Cardiac muscle cell (in vitro differentiated cells and primary cell): ENCODE results near the gene RPL41. TPM values are rescaled to one million over a fixed set of nuclear protein-coding genes. Genes with fewer than 3 reads are reported as not detected.
A peak's percentile ranks its signal among the peaks of the same experiment; 100 is the strongest.

Experiments
- DNase-seq, 2 donors: peaks; one replicate each; pipeline versions ENCODE4 v3.0.0 to v3.0.0-alpha.2; 2010 to 2017; ENCODE audit warnings: low read depth in 1 of 2, low spot score in 1 of 2
- H3K27ac ChIP-seq: fragments of 200-600 bp; sonication (generic); 2 replicates; pipeline ENCODE4 v1.5.1; 2016
- H3K27me3 ChIP-seq: fragments of 200-600 bp; sonication (generic); 2 replicates; pipeline ENCODE4 v1.6.0; 2016; ENCODE audit warnings: control low read depth
- H3K36me3 ChIP-seq: fragments of 200-600 bp; sonication (generic); 2 replicates; pipeline ENCODE4 v1.5.1; 2016; ENCODE audit warnings: control low read depth
- H3K4me1 ChIP-seq: fragments of 200-600 bp; sonication (generic); 2 replicates; pipeline ENCODE4 v1.8.1; 2017; ENCODE audit warnings: low read depth, mild to moderate bottlenecking, mixed run types
- H3K4me3 ChIP-seq: fragments of 200-600 bp; sonication (generic); 2 replicates; pipeline ENCODE4 v1.5.1; 2016; ENCODE audit warnings: mild to moderate bottlenecking
- H3K9me3 ChIP-seq: fragments of 200-600 bp; sonication (generic); 2 replicates; pipeline ENCODE4 v1.5.1; 2017; ENCODE audit warnings: low read depth, mild to moderate bottlenecking, control low read depth
- polyA plus RNA-seq: library from polyadenylated mRNA; unstranded; fragments of >200 nt; fragmentation: Nextera tagmentation; extraction: Ambion mirVana; gene quantifications from 2 replicates; pipeline ENCODE4 v1.2.1, GENCODE V29; 2016
- total RNA-seq: library from RNA; depleted of rRNA; stranded (reverse); fragments of >200 nt; gene quantifications from 2 replicates; pipeline ENCODE4 v1.2.3, GENCODE V29; 2016
- TF ChIP-seq, protein P1 (sequence below): IDR thresholded peaks from 2 replicates; pipeline ENCODE4 v1.5.1; 2012; ENCODE audit warnings: low read depth, mild to moderate bottlenecking, low read length

RPL41 gene
- total and polyA plus RNA-seq, 2 experiments from 2014 or later: 1,416 to 2,144 TPM

DNA sequence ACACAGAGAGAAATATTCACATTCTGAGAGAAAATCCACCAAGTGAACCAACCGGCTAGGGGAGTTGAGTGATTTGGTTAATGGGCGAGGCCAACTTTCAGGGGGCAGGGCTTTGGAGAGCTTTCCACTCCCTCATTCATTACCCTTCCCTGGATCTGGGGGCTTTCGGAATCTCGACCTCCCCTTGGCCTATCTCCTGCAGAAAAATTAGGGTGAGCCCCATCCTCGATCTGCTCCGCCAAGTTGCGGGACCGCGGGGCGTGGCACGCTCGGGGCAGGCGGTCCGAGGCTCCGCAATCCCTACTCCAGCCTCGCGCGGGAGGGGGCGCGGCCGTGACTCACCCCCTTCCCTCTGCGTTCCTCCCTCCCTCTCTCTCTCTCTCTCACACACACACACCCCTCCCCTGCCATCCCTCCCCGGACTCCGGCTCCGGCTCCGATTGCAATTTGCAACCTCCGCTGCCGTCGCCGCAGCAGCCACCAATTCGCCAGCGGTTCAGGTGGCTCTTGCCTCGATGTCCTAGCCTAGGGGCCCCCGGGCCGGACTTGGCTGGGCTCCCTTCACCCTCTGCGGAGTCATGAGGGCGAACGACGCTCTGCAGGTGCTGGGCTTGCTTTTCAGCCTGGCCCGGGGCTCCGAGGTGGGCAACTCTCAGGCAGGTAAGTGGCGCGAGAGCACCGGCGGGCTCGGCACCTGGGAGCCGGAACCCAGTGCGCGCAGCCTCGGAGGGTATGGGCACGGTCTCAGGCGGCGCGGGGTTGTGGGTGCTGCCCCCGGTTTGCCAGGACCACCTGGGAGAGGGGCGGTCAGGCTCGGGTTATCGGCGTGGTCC is 36.5 kb upstream of the RPL41 start, which contains the start of gene ERBB3:
Gene ERBB3, plus strand, starts transcription at position 443 of the 833 bp plus-strand sequence. Its CDS starts 136 bp downstream, at position 579.
- peak; percentile 81 to 82 for DNase-seq
- H3K27me3 ChIP-seq: no peaks in the 10 kb centered on the region
- H3K4me3 ChIP-seq: peak within 1 kb of the TSS; percentile 43
- TF ChIP-seq, protein P1, sequence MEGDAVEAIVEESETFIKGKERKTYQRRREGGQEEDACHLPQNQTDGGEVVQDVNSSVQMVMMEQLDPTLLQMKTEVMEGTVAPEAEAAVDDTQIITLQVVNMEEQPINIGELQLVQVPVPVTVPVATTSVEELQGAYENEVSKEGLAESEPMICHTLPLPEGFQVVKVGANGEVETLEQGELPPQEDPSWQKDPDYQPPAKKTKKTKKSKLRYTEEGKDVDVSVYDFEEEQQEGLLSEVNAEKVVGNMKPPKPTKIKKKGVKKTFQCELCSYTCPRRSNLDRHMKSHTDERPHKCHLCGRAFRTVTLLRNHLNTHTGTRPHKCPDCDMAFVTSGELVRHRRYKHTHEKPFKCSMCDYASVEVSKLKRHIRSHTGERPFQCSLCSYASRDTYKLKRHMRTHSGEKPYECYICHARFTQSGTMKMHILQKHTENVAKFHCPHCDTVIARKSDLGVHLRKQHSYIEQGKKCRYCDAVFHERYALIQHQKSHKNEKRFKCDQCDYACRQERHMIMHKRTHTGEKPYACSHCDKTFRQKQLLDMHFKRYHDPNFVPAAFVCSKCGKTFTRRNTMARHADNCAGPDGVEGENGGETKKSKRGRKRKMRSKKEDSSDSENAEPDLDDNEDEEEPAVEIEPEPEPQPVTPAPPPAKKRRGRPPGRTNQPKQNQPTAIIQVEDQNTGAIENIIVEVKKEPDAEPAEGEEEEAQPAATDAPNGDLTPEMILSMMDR: no peak
- H3K9me3 ChIP-seq: no peaks in the 10 kb centered on the region
- H3K36me3 ChIP-seq: no peaks in the 10 kb centered on the region
- H3K4me1 ChIP-seq: peaks cover 22% of the 10 kb centered on the region
- H3K27ac ChIP-seq: peak within 1 kb of the TSS; percentile 63

DNA sequence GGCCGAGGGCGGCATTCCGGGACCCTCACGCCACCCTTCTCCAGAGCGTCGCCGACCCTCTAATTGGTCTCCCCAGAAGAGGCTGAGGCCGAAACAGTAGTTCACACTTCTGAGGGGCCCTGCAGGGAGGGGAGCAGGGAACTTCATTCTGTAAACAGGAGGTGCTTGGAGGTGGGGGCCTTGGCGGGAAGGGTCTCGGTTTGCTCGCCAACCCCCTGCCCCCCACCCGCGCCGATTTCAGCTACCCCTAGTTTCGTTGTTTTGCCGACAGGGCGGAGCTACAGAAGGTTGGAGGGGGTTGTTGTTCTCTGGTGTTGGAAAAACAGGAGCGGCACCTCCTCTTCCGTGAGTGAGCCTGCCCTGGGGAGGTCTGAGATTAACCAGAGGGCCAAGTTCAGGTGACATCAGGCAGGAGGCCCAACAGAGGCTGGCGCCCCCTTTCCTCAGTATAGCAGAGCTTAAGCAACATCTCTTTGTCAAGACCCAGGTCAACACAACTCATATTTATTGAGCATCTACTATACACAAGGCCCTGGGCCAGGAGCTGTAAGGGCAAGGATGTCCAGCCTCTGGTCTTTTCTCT is 35.8 kb upstream of the RPL41 start:
- no peaks in the 10 kb centered on the region for H3K27me3 ChIP-seq
- TF ChIP-seq, protein P1: no peak
- H3K4me1 ChIP-seq: peaks cover 22% of the 10 kb centered on the region
- peak overlapping the region; percentile 43 for H3K4me3 ChIP-seq
- H3K36me3 ChIP-seq: no peaks in the 10 kb centered on the region
- no peaks in the 10 kb centered on the region for H3K9me3 ChIP-seq
- peak in 1 of 2 donors; percentile 22 for DNase-seq
- peak overlapping the region; percentile 63 for H3K27ac ChIP-seq

DNA sequence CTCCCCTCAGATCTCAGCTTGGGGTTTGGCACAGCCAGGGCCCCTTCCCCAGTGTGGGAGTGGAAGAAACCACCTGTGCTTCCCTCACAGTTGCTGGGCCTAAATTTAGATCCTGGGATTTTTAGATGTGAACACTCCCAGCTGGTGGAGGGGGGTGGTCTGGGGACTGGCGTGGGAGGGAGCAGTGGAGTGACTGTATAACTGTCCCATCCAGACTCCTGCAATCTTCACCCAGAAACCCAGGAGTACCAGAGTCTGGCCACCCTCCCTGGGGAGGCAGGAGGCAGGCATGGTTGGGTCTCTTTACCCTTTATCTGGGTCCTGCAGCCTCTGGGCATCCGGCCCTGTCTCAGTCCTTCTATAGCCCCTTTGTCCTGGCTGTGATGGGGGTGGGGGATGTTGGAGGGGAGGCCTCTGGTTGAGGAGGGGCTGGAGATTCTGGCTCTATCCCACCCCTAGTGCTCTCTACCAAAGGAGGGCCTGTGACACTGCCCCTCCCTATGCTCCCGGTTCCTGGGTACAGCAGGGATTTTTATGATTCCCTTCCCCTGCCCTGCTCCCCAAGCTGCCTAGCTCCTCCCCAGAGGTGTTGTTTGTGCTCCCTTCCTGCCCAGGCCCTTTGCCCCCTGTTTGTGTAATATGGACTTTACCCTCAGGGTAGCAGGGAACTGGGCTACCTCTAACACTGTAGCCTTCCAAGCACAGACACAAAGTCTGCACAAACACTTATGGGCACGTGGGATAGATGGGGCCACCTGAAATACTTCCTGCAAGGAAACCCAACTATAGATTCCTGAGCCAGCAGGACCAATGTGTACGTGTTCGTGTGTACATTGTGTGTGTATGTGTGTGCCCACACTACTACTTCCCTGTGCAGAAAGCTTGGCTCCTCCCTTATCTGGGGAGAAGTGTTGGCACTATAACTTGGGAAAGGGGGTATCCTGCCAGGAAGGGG is 34.8 kb upstream of the RPL41 start:
- Histone ChIP-seq H3K4me3 (peak overlapping the region; percentile 43), H3K27me3 (no peaks in the 10 kb centered on the region), H3K9me3 (no peaks in the 10 kb centered on the region), H3K27ac (peak overlapping the region; percentile 63), H3K36me3 (no peaks in the 10 kb centered on the region), H3K4me1 (peaks cover 22% of the 10 kb centered on the region)
- DNase-seq: peak in 1 of 2 donors; percentile 25
- TF ChIP-seq, protein P1: no peak

DNA sequence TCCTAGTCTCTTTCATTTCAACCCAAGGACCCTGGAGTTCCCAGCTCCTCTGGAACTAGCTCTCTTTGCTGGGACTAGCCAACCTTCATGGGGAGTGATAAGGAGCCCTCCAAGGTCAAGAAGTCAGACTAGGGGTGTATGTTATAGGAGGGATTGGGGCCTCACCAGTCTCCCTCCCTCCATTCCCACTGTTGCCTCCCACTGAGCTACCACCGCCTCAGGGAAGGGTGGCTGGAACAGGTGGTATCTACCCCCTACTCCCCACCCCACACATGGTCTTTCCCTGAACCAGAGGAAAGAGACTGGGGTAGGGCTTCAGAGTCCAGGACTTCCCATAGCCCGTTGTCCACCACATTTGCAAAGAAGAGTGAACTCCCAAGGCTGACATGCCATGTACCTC is 34.1 kb upstream of the RPL41 start:
- TF ChIP-seq, protein P1: no peak
- Histone ChIP-seq H3K36me3 (no peaks in the 10 kb centered on the region), H3K4me1 (peaks cover 27% of the 10 kb centered on the region), H3K4me3 (no peak overlapping the region), H3K27ac (peak overlapping the region; percentile 20), H3K9me3 (no peaks in the 10 kb centered on the region), H3K27me3 (no peaks in the 10 kb centered on the region)
- DNase-seq: no peak

DNA sequence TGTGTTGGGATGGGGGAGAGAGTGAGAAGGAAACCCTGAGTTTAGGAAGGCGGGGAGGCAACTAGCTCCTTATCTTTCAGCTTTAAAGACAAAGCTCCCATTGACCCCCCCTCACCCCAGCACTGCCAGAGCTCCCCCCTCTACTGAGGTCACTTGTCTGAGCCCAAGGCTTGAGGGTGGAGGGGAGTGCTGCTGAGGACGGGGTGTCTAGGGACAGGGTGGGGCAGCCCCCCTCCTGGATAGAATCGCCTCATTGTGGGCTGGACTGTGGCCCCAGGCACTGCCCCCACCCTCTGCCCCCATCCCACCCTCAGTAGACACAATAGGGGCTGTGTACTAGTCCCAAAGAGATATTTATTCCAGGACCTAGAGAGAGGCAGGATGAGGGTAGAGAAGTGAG is 33.5 kb upstream of the RPL41 start:
- Histone ChIP-seq H3K9me3 (no peaks in the 10 kb centered on the region), H3K4me1 (peaks cover 32% of the 10 kb centered on the region), H3K4me3 (no peak overlapping the region), H3K36me3 (no peaks in the 10 kb centered on the region), H3K27me3 (no peaks in the 10 kb centered on the region), H3K27ac (no peak overlapping the region)
- no peak for DNase-seq
- TF ChIP-seq, protein P1: no peak
